NCI-H1105 (cell line): ENCODE data around the gene WNT16.
"Not testable (repeated sequence)": the region's sequence is repeated elsewhere in the genome, so short reads cannot be mapped to it uniquely, and the experiment has no call there.

ENCODE experiments used
- DNase-seq: peaks from one replicate; lab custom pipeline; 2025; lab: John Stamatoyannopoulos, UW

The WNT16 gene

DNA sequence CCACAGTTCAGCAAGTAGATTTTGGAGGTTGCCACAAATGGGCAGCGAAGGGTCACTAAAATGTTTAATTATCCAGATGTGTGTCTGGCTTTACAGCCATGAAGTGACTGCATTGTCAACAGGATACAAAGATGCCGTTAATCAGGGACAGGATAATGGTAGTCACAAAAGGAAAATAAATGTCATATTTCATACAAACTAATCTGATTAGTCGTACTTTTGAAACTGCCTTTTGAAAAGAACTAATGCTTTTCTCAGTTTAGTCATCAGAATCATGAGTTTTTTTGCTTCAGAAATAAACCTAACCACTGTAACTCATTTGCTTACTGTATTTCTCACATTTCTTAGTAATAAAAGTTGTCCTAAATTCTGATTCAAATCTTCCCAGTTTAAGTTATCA lies 22.2 kb upstream of the WNT16 start:
- no peak for DNase-seq

DNA sequence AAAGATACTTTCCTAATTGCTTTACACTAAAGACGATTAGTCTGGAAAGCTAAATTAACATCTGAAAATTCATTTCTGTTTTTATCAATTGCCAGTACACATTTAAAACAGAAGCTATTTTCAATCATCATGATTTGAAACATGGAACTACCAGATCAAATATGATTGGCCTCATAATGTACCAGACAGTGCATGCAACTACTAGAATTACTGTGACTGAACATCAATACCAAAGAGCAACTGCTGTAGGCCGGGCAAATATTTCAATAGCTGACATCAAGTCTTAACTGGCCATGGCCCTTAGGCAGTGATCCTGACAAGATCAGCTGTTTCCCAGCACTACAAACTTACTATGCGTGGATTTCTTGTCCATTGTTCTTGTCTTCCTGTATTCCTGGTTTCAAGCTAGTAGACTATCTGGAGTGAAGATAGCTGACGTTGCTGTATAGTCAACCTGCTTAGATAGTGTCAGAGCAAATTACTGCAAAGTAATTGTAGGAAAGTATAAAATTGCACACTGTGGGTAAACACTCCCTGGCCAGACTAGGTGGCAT lies 21.7 kb upstream of the WNT16 start:
- no peak for DNase-seq

DNA sequence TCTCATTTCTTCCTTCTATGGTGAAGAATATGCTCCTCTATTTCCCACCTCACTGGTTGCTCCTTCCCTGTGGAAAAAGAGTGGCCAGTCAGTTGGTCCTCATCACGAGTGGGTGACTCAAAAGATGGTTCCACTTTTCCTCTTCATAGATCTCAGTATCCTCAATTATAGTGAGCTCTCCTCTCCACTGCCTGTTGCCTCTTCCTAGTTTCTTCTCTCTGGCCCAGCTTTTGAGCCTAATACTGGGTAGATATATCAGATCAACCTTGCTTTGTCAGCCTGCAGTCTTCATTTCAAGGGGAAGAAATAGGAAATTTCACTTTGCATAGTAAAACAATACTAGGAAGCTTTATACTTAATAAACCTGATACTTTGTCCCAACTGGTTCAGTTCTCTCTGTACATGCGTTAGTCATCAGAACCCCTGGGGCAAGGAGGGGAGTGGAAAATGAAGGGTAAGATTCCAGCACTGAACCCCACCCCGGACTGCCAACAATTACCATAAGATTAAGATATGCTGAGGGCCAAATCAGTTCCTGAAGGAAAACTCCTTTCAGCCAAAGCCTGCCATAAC lies 15.5 kb upstream of the WNT16 start:
- no peak for DNase-seq

DNA sequence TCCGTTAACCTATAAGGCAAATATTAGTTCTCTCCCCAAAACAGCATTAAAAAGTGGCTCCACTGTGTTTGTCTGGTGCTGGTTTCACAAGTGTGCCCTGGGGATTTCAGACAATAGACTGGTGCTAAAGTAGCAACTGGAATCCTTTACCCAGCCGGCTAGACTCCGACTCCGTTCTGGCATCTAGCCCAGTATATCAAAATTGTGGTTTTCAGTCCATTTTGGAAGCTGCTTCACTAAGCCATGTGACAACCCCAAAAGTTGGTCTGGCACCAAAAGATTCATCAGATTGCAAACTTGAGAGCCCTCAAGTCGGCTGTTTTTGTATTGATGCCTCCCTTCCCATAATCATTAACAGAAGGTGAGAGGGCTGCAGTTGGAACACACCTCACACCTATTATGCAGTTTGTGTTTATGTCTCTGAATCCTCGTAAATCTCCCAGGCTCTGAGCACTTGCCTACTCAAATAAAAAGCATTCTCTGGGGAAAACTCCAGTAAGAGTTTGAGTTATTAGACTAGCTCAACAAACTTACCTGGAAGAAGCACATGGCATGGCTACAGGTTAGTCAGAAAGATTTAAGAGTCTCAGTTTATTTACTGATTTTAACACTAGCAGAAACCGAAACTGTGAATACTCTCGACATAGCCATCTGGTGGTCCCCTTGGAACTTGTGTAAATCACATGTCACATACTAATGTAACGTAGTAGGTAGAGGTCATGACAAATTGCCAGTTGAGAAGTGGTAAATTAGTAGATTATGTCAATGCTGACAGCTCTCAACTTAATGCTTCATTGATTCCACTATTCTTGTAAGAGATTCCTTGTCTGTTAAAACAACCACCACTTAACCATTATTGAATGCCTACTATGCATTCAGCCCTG lies 14.8 kb upstream of the WNT16 start:
- peak; percentile 97 for DNase-seq

DNA sequence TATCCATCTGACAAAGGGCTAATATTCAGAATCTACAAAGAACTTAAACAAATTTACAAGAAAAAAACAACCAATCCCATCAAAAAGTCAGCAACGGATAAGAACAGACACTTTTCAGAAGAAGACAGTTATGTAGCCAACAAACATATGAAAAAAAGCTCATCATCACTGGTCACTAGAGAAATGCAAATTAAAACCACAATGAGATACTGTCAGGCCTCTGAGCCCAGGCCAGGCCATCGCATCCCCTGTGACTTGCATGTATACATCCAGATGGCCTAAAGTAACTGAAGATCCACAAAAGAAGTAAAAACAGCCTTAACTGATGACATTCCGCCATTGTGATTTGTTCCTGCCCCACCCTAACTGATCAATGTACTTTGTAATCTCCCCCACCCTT lies 13.6 kb upstream of the WNT16 start:
- not testable (repeated sequence) for DNase-seq

DNA sequence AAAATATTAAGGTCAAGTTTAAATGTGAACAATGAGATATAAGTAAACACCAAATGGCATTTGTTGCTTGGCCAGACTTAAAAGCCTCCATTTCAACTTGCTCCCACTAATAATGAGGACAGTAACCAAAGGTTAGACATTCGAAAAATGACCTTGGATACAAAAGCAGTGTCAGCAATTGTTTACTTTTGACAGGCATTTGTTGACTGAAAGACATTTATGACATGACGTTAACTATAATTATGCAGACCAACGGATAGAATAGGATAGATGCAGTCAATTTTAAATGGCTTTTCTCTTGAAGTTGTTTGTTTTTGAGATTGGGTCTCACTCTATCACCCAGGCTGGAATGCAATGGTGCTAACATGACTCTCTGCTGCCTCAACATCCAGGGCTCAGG lies 6.3 kb upstream of the WNT16 start:
- DNase-seq = no peak

DNA sequence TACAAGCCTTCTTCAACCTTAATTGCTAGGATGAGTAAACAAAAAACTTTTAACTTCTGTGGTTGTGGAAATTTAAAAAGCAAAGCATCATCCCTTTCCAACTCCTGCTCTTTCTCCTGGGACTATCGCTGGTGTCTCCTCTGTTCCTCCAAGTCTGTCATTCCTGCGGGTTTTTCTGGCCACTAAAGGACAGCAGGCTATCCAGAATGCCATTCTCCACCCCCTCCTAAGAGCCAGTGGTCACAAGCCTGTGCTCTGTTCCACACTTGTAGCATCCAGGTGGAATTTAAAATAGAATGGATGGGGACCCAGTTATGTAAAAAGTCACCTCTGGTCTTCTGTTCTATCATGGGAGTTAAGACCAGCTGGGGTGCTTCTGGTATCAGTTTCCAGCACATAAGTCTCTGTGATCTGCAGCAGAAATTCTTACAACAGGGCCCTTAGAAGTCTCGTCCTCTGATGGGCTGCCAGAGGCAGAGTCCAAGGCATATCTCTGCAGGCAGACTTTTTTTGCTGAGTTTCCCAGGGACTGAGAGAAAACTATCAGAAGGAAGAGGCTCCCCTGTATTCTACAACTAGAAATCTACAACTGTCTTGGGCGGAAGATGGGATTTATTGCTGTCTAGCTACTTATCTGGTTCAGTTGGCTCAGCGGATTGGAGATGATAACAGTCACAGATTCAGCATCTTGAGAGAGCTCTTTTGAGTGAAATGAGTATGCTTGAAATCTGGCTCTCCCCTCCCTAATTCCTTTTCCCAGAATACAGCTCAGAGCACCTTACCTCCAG lies 5.1 kb upstream of the WNT16 start:
- DNase-seq = no peak

DNA sequence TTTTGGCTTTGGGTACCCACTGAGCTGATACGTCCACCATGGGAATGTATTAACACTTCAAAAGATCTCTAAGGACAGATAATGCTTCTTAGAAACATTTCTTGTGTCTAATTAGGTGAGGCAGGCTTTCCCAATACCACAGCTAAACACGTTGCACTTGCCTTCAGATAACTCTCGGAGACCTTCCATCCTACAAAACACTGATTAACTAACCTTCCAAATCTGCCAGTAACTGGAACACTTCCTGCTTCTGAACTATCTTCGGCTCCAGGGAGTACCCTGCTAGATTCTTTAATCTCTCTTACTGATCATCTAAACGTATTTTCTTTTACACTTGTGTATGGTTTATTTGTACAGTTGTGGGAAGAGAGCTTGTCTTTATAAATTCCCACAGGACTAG lies 1.1 kb upstream of the WNT16 start:
- DNase-seq = no peak

DNA sequence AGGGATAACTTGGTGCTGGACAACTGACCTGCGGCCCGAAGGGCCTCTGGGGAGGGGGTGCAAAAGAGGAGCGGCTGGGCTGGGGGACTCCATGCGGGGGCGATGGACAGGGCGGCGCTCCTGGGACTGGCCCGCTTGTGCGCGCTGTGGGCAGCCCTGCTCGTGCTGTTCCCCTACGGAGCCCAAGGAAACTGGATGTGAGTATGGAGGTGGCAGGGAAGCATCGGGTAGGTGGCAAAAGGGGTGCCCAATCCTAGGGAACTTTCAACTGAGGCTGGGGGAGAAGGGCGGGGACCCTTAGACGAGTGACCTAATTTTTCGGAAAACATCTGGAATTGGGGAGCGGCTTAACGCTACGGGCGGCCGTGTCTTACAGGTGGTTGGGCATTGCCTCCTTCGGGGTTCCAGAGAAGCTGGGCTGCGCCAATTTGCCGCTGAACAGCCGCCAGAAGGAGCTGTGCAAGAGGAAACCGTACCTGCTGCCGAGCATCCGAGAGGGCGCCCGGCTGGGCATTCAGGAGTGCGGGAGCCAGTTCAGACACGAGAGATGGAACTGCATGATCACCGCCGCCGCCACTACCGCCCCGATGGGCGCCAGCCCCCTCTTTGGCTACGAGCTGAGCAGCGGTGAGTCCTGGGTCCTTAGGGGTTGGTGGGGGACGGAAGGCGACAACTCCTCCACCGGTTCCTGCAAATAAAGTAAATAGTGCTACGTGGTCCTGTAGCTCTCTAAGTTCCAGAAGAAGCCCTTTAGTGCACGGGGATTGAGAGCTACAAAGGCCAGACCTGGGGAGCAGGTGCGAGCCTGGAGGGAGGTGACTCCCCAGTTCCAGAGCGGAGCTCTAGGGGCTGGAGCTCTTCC lies 622 bp downstream of the WNT16 start:
- peak; percentile 70 for DNase-seq

DNA sequence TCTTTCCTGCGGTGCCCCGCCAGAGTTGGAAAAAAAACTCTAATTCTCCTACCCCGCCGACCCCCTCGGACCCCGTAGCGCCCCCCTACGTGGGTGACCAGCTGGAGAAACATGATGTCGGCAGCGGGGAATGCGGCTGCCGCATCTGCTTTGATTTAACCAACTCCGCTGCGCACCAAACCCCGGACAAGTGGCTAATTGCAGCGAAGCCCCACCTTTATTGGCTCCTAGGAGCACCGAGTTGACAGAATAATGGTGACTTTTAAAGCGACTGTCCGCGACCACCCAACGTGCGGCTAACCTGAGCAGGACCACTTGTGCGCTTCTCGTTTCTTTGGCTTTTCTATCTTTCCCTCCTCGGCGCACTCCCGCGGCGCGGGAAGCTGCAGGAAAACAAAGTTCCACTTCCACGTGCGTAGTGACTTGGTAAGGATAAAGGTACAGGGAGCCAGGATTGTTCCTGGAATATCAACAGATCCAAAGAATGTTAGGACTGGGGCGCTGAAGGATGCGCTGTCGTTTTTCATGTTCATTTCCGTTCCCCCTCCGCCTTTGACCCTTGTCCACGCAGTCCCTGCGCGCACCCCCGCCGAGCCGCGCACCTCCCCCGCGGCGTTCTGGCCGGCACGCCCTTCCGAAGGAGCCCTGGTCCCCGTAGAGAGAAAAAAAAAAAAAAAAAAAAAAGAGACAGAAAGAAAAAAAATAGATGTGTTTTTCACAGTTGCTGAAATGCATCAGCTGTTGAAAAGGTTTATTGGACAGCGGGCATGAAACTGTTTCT lies 1.4 kb downstream of the WNT16 start:
- peak; percentile 44 for DNase-seq

DNA sequence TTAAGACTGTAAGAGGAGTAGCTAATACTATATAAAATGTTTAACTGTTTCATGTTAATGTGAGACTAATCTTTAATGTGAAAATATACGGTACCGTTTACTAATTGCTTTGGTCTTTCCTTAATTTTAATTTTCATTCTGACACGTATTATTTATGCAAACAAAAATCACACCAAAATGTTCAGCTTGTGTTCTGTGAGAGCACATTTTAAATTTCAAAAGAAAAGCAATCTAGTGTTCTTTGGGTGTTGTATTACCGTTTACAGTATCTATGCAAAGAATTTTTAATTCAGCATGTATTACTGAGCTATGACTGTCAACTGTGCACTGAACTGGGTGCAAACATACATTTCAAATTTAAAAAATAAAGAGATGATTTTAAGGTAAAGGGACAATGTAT lies 2.2 kb downstream of the WNT16 start:
- no peak for DNase-seq

DNA sequence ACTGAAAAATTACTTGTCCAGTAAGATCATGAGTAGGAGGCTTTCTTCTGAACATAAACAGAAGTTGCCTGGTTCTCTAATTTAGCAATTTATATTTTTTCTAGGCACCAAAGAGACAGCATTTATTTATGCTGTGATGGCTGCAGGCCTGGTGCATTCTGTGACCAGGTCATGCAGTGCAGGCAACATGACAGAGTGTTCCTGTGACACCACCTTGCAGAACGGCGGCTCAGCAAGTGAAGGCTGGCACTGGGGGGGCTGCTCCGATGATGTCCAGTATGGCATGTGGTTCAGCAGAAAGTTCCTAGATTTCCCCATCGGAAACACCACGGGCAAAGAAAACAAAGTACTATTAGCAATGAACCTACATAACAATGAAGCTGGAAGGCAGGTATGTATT lies 2.8 kb downstream of the WNT16 start:
- no peak for DNase-seq

DNA sequence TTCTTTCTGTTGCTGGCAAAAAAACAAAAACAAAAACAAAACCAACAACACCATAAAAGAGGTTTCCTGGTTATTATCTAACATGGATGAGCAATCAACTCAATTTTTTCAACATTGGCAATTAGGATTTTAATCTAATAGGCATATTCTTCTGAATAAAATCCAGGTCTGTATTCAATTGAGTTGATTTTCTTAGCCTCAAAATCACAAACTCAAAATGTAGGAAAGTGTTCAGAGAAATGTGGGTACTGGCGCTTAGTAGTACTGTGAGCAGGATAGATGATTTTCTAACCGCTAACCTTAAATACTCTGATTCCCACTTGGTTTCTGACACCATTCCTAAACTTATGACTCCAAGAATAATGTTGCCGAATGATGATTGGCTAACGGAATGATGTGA lies 5.6 kb downstream of the WNT16 start:
- no peak for DNase-seq

DNA sequence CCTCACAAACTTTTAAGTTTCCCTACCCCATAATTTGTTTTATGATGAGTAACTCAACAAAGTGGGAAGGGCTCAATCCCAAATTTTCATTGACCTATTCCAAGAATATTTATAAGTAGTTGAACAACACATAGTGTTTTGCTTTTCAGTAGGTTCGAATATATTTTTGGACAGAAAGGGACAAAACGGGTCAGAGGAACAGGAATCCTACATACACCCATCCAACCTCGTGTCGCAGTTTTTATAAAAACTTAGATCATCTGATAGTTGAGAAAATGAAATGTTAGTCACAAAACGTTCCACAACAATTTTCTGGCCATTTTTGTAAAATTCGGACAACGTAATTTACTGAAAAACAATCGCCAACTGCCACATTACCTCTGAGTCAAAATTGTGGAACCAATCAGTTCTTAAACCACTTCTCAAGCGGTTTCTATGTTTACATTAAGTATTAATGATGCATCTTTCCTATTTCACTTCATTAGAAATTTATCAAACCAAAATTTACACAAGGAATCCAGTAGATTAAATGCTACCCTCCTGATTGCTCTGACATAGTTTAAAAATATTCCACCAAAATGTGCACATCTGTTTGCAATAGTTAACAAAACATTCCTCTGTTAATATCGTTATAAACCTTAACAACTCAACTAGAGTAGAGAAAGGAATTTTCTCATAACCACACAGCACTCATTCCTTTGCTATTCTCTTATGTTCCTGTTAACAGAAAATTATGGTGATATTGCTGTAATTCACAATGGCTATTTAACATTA lies 6.3 kb downstream of the WNT16 start:
- no peak for DNase-seq

DNA sequence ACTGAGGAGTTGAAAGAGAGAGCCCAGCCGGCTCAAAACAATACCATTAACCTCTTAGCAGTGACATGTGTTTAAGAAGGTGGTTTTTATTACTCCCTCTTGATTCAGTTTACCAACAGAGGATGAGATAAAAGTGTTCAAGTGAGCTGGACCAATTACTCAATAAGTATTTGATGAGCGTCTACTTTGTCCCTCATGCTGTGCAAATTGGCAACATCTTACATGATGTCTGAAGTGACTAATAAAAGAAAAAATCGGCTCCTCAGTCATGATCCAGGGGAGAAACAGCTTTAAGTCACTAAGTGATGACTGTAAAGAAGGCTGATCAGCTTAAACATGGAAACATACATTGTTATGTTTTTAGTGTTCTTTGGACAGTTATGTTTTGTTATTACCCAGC lies 7.8 kb downstream of the WNT16 start:
- no peak for DNase-seq

DNA sequence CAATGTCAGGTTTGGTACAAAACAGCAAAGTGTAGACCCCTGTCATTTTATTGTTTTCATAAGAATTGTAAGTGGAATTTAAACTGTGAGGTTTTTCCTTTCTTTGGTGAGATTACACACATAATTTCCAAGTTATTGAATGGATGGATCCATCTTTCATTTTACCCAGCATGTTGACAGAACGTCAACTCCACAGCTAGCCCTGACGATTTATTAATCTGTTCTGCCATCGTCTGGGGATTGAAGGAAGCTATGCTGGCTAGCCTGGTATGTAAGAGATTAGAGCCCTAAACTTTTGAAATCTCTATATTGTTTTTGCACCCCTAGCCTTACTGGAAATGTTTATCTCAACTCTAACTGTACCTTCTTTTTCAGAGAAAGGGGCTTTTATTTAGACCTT lies 8.6 kb downstream of the WNT16 start:
- no peak for DNase-seq

DNA sequence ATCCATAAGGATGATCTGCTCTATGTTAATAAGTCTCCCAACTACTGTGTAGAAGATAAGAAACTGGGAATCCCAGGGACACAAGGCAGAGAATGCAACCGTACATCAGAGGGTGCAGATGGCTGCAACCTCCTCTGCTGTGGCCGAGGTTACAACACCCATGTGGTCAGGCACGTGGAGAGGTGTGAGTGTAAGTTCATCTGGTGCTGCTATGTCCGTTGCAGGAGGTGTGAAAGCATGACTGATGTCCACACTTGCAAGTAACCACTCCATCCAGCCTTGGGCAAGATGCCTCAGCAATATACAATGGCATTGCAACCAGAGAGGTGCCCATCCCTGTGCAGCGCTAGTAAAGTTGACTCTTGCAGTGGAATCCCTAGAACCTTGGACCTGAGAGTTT lies 10.3 kb downstream of the WNT16 start:
- DNase-seq = no peak

DNA sequence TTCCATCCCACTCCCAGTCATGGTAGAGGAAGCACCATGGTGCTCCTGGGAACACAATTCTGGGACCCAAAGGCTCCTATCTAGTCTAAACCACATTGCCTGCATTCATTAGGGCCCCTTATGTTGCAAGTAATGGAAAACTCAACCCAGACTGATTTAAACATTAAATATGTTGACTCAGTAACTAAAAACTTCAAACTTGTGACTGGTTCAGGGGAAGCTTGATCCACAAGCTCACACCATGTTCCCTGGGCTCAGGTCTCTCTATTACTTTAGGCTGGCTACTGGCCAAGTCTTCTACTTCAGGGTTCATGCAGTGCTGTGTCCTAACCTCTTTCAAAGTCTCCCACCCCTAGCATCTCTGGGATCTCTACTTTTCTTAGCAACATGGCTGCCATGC lies 13.1 kb downstream of the WNT16 start:
- no peak for DNase-seq

DNA sequence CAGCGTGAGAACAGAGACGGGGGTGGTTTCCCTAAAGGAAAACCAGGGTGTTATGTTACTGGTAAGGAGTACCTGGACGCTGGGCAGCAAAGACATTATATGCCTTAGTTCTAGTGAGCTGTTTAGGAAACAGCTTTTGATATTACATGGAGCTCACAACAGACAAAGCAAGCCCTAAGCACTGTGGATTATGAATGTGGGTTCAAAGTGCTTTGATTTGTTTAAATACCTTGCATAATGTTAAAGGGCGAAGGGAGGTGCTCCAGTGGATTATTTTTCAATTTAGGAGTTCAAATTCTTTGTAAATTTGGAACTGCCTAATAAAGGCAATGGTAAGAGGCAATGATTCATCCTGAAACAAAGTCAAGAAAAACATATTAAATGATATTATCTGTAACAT lies 13.8 kb downstream of the WNT16 start:
- no peak for DNase-seq

DNA sequence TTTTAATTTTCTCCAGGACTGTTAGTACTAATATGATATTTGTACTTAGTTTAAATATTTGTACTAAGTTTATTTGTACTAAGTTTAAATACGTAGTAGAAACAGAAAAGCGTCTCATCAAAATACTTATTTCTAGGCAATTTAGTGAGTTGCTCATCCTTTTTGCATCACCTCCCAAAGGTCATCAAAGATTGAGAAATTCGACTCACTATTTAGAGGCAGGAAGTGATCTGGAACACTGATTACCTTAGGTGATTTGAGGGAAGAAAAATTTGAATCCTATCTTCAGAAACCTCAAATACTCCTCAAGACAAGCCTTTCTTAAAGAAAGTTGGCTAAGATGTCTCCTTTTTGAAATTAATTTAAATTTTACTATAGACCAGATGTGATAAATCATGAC lies 14.5 kb downstream of the WNT16 start:
- no peak for DNase-seq
